K562 (cell line): Measurements from ENCODE around the gene MLX. TPM values are rescaled to one million over a fixed set of nuclear protein-coding genes. Genes with fewer than 3 reads are reported as not detected.

ENCODE experiments used
- ATF1 ChIP-seq, 2 experiments: fragments of 450-650 bp in 1 of 2; IDR thresholded peaks; 2 replicates each; pipeline ENCODE4 v1.6.1; 2016; ENCODE audit warnings: missing compliant biosample characterization in 1 of 2, missing genetic modification characterization in 1 of 2
- BHLHE40 ChIP-seq: IDR thresholded peaks from 2 replicates; pipeline ENCODE4 v1.6.1; 2011; ENCODE audit warnings: low read length, improper control_type of control experiment
- ELF4 ChIP-seq: fragments of 450-650 bp; formaldehyde crosslinking; IDR thresholded peaks from 2 replicates; pipeline ENCODE4 v1.4.0; 2022; ENCODE audit warnings: missing genetic modification characterization
- ETV1 ChIP-seq: fragments of 450-650 bp; conservative IDR thresholded peaks from 2 replicates; pipeline ENCODE4 v1.6.1; 2016; ENCODE audit warnings: missing genetic modification characterization, control low read depth, low read depth, missing compliant biosample characterization
- EZH2 ChIP-seq: IDR thresholded peaks from 2 replicates; pipeline ENCODE4 v1.6.1; 2012; ENCODE audit warnings: low read depth, mild to moderate bottlenecking, inconsistent platforms, low read length, borderline replicate concordance
- FOSL1 ChIP-seq: fragments of 200-800 bp; sonication (Bioruptor generic); conservative IDR thresholded peaks from 2 replicates; pipeline ENCODE4 v1.6.1; 2016; ENCODE audit warnings: missing genetic modification characterization, missing compliant biosample characterization
- FOXJ3 ChIP-seq: sonication (generic); formaldehyde crosslinking; IDR thresholded peaks from 2 replicates; pipeline ENCODE4 v1.4.0; 2020; ENCODE audit warnings: mild to moderate bottlenecking, missing genetic modification reagents
- GTF2F1 ChIP-seq: IDR thresholded peaks from 2 replicates; pipeline ENCODE4 v1.6.1; 2011; ENCODE audit warnings: low read depth, low read length, improper control_type of control experiment
- MEF2D ChIP-seq: conservative IDR thresholded peaks from 2 replicates; pipeline ENCODE4 v1.6.1; 2016; ENCODE audit warnings: low read depth, missing genetic modification characterization, missing compliant biosample characterization
- POLR2G ChIP-seq: fragments of 200-400 bp; formaldehyde crosslinking; IDR thresholded peaks from 2 replicates; pipeline ENCODE4 v1.6.1; 2017; ENCODE audit warnings: low read depth, mild to moderate bottlenecking, antibody characterized with exemption, low read length, moderate library complexity
- RHOXF2B ChIP-seq: fragments of 250-450 bp; sonication (Bioruptor Pico); conservative IDR thresholded peaks from 2 replicates; pipeline ENCODE4 v1.5.1; 2021
- SMARCA4 ChIP-seq: fragments of 450-650 bp; IDR thresholded peaks from 2 replicates; pipeline ENCODE4 v1.6.1; 2016
- TAF9B ChIP-seq: fragments of 450-650 bp; IDR thresholded peaks from 2 replicates; pipeline ENCODE4 v1.6.1; 2018; ENCODE audit warnings: mild to moderate bottlenecking; ENCODE audit not compliant: partially characterized antibody
- XRCC4 ChIP-seq: IDR thresholded peaks from one replicate; pipeline ENCODE4 v1.6.1; 2011; ENCODE audit not compliant: insufficient read depth, insufficient read length; ENCODE audit errors: extremely low read depth
- ZBTB7A ChIP-seq: IDR thresholded peaks from 2 replicates; pipeline ENCODE4 v1.6.1; 2011; ENCODE audit warnings: low read depth, mild to moderate bottlenecking, low read length, moderate library complexity, borderline replicate concordance; ENCODE audit not compliant: control insufficient read depth
- ZNF518B ChIP-seq: fragments of 250-450 bp; sonication (Bioruptor Pico); IDR thresholded peaks from 2 replicates; pipeline ENCODE4 v1.5.0; 2021; ENCODE audit warnings: mild to moderate bottlenecking, moderate library complexity
- ZNF695 ChIP-seq: fragments of 450-650 bp; formaldehyde crosslinking; IDR thresholded peaks from 2 replicates; pipeline ENCODE4 v1.4.0; 2020; ENCODE audit warnings: mild to moderate bottlenecking, moderate library complexity
- ZZZ3 ChIP-seq: fragments of 450-650 bp; IDR thresholded peaks from 2 replicates; pipeline ENCODE4 v1.6.1; 2016; ENCODE audit warnings: antibody characterized with exemption, mild to moderate bottlenecking, moderate library complexity
- polyA plus RNA-seq, 8 experiments: library from polyadenylated mRNA; depleted of rRNA in 4 of 8; stranded (reverse) in 5 of 8; unstranded in 3 of 8; fragments of >200 nt; fragmentation: Nextera tagmentation in 2 of 8; fragmentation: Illumina TruSeq in 1 of 8; extraction: Ambion mirVana in 2 of 8; extraction: Trizol in 1 of 8; gene quantifications; 2 replicates each; pipeline versions ENCODE4 v1.2.1 to v1.2.3, GENCODE V29; 2011 to 2014; ENCODE audit warnings: inconsistent platforms in 1 of 8, missing spikeins in 1 of 8
- total RNA-seq, 7 experiments: library from RNA; depleted of rRNA in 6 of 7; stranded (reverse); fragments of >200 nt in 6 of 7; fragmentation: Illumina TruSeq in 2 of 7; extraction: Trizol in 2 of 7; gene quantifications; 2 replicates each; pipeline versions ENCODE4 v1.2.1 to v1.2.3, GENCODE V29; 2011 to 2021; ENCODE audit warnings: low replicate concordance in 1 of 7
- TF ChIP-seq, protein P1 (sequence below), 2 experiments: fragments of 450-650 bp in 1 of 2; sonication (generic) in 1 of 2; formaldehyde crosslinking; conservative IDR thresholded peaks; 2 replicates each; pipeline versions ENCODE4 v1.4.0 to v1.8.1; 2020 to 2022; ENCODE audit warnings: mild to moderate bottlenecking in 1 of 2, missing genetic modification reagents in 1 of 2
- TF ChIP-seq, protein P2 (sequence below): sonication (generic); formaldehyde crosslinking; IDR thresholded peaks from 2 replicates; pipeline ENCODE4 v1.4.0; 2020; ENCODE audit warnings: mild to moderate bottlenecking, missing genetic modification reagents

Gene MLX
- total and polyA plus RNA-seq, 9 of the 15 experiments (the other 6 are each of a cell fraction or from before 2014, with no cell fraction given) = 42.9 to 100 (median 58.9) TPM

DNA sequence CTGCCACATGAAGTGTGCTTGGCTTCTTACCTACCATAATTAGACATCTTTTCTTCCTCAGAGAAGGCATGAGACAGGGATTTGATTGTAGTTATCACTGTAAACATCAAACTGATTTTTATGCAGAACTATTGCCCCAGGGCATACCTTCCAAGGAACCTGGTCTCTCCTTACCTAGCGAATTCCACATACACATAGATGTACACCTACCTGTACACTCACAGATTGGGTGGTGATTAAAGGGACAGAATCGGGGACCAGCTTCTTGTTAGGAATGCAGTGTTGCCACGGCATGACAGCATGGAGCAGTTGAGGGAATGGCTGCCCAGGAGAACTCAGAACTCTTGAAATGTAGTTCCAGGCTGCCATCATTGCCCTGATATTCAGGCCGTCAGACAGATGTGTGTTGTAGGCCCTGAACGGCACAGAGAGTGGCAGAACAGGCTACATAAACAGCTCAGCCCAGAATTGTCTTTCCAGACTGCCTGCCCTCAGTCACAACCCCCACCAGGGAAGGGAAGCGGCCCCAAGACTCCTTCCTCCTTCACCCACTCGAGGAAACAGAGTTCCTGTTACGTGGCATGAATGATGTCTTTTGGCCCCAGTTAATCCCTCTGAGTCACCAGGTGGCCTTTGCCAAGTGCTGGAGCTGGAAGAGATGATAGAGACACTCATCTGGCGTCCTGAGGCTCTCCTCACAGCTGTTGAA lies 48.7 kb upstream of the MLX start (continued):
- no peak for TF ChIP-seq MEF2D (tag)
- TF ChIP-seq RHOXF2B (CRISPR knock-in tag) = no peak
- TF ChIP-seq ETV1 (tag) = 0 out of 2 replicates have a peak, but pooled peaks have one; percentile 13
- TF ChIP-seq, protein P1, sequence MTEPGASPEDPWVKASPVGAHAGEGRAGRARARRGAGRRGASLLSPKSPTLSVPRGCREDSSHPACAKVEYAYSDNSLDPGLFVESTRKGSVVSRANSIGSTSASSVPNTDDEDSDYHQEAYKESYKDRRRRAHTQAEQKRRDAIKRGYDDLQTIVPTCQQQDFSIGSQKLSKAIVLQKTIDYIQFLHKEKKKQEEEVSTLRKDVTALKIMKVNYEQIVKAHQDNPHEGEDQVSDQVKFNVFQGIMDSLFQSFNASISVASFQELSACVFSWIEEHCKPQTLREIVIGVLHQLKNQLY (CRISPR knock-in tag; conservative IDR thresholded peaks at IDR 0.05) = no peak
- TF ChIP-seq XRCC4 = no peak
- TF ChIP-seq POLR2G = no peak
- TF ChIP-seq EZH2 = no peak
- TF ChIP-seq FOSL1 (tag) = peak; percentile 95
- peak; percentile 51 for TF ChIP-seq SMARCA4
- TF ChIP-seq GTF2F1 = no peak
- no peak; the same call in 1 of the 2 replicates for TF ChIP-seq ZBTB7A
- no peak for TF ChIP-seq ZZZ3
- TF ChIP-seq ZNF518B (CRISPR knock-in tag) = no peak
- no peak for TF ChIP-seq ATF1 (CRISPR knock-in tag; IDR thresholded peaks at IDR 0.05)
- TF ChIP-seq ATF1 (tag; IDR thresholded peaks at IDR 0.05) = 0 out of 2 replicates have a peak, but pooled peaks have one; percentile 15
- no peak for TF ChIP-seq TAF9B
- no peak for TF ChIP-seq ZNF695
- TF ChIP-seq BHLHE40 = peak; percentile 42; the same call in 1 of the 2 replicates
- no peak for TF ChIP-seq FOXJ3
- TF ChIP-seq ELF4 (CRISPR knock-in tag) = no peak
- TF ChIP-seq, protein P2, sequence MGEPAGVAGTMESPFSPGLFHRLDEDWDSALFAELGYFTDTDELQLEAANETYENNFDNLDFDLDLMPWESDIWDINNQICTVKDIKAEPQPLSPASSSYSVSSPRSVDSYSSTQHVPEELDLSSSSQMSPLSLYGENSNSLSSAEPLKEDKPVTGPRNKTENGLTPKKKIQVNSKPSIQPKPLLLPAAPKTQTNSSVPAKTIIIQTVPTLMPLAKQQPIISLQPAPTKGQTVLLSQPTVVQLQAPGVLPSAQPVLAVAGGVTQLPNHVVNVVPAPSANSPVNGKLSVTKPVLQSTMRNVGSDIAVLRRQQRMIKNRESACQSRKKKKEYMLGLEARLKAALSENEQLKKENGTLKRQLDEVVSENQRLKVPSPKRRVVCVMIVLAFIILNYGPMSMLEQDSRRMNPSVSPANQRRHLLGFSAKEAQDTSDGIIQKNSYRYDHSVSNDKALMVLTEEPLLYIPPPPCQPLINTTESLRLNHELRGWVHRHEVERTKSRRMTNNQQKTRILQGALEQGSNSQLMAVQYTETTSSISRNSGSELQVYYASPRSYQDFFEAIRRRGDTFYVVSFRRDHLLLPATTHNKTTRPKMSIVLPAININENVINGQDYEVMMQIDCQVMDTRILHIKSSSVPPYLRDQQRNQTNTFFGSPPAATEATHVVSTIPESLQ (CRISPR knock-in tag) = no peak
